Measurements from ENCODE around the gene CA7.
"Not testable (repeated sequence)": the region's sequence is repeated elsewhere in the genome, so short reads cannot be mapped to it uniquely, and the experiment has no call there.

CA7 gene

GRCh38 chr16:66895689-66895979 is 51.4 kb downstream of the CA7 start:
- DNase-seq = no peak
- no peaks in the 10 kb centered on the region for H3K9me3 ChIP-seq (replicated peaks; ENCODE audit: insufficient read depth, low read length)
- no peaks in the 10 kb centered on the region for H3K27me3 ChIP-seq (replicated peaks; ENCODE audit: insufficient read depth, low read length)
- no peaks in the 10 kb centered on the region for H3K79me2 ChIP-seq (ENCODE audit: low read length)
- TF ChIP-seq EZH2phosphoT487 (IDR thresholded peaks at IDR 0.05; ENCODE audit: low read length) (no peak), EZH2 (optimal IDR thresholded peaks at IDR 0.05; ENCODE audit: low read depth, low read length) (no peak), CTCF (IDR thresholded peaks at IDR 0.05; ENCODE audit: low read length) (no peak)
- no peaks in the 10 kb centered on the region for H3F3A ChIP-seq (ENCODE audit: insufficient read depth, low read length)
- H3K36me3 ChIP-seq (replicated peaks; ENCODE audit: insufficient read depth, low read length) = no peaks in the 10 kb centered on the region
- H4K20me1 ChIP-seq (ENCODE audit: insufficient read depth, low read length) = no peaks in the 10 kb centered on the region
- H3K9me2 ChIP-seq (replicated peaks; ENCODE audit: insufficient read depth, low read length) = no peaks in the 10 kb centered on the region
- H3K9ac ChIP-seq (ENCODE audit: low read length) = no peak overlapping the region
- H3K4me3 ChIP-seq (ENCODE audit: low read length) = no peak overlapping the region
- no peak overlapping the region for H2AFZ ChIP-seq (ENCODE audit: low read length)
- H3K27ac ChIP-seq (ENCODE audit: low read length) = no peak overlapping the region
- H3K4me1 ChIP-seq (ENCODE audit: low read length) = no peaks in the 10 kb centered on the region
- no peak overlapping the region for H3K4me2 ChIP-seq (ENCODE audit: low read depth, low read length)

GRCh38 chr16:66895999-66896398 is 51.8 kb downstream of the CA7 start:
- H3K4me1 ChIP-seq (ENCODE audit: low read length) = no peaks in the 10 kb centered on the region
- H3K36me3 ChIP-seq (replicated peaks; ENCODE audit: insufficient read depth, low read length) = no peaks in the 10 kb centered on the region
- no peaks in the 10 kb centered on the region for H3K9me2 ChIP-seq (replicated peaks; ENCODE audit: insufficient read depth, low read length)
- no peaks in the 10 kb centered on the region for H3K27me3 ChIP-seq (replicated peaks; ENCODE audit: insufficient read depth, low read length)
- no peak overlapping the region for H2AFZ ChIP-seq (ENCODE audit: low read length)
- no peak for TF ChIP-seq EZH2phosphoT487 (IDR thresholded peaks at IDR 0.05; ENCODE audit: low read length)
- TF ChIP-seq EZH2 (optimal IDR thresholded peaks at IDR 0.05; ENCODE audit: low read depth, low read length) = no peak
- no peak for TF ChIP-seq CTCF (IDR thresholded peaks at IDR 0.05; ENCODE audit: low read length)
- no peak overlapping the region for H3K9ac ChIP-seq (ENCODE audit: low read length)
- H3F3A ChIP-seq (ENCODE audit: insufficient read depth, low read length) = no peaks in the 10 kb centered on the region
- no peaks in the 10 kb centered on the region for H4K20me1 ChIP-seq (ENCODE audit: insufficient read depth, low read length)
- DNase-seq = no peak
- no peaks in the 10 kb centered on the region for H3K79me2 ChIP-seq (ENCODE audit: low read length)
- H3K4me3 ChIP-seq (ENCODE audit: low read length) = no peak overlapping the region
- no peak overlapping the region for H3K4me2 ChIP-seq (ENCODE audit: low read depth, low read length)
- no peaks in the 10 kb centered on the region for H3K9me3 ChIP-seq (replicated peaks; ENCODE audit: insufficient read depth, low read length)
- no peak overlapping the region for H3K27ac ChIP-seq (ENCODE audit: low read length)

- H3K9me2 ChIP-seq (replicated peaks; ENCODE audit: insufficient read depth, low read length); H3K4me1 ChIP-seq (ENCODE audit: low read length); H3F3A ChIP-seq (ENCODE audit: insufficient read depth, low read length); H4K20me1 ChIP-seq (ENCODE audit: insufficient read depth, low read length); H3K4me2 ChIP-seq (ENCODE audit: low read depth, low read length); H3K4me3 ChIP-seq (ENCODE audit: low read length); H3K79me2 ChIP-seq (ENCODE audit: low read length); H3K36me3 ChIP-seq (replicated peaks; ENCODE audit: insufficient read depth, low read length); H3K9ac ChIP-seq (ENCODE audit: low read length); H3K27me3 ChIP-seq (replicated peaks; ENCODE audit: insufficient read depth, low read length); H2AFZ ChIP-seq (ENCODE audit: low read length); H3K27ac ChIP-seq (ENCODE audit: low read length); H3K9me3 ChIP-seq (replicated peaks; ENCODE audit: insufficient read depth, low read length); DNase-seq: not testable (repeated sequence)
Measured at GRCh38 chr16:66896682-66897081, 52.5 kb downstream of the CA7 start.

- Histone ChIP-seq H3K9ac (ENCODE audit: low read length) (no peak overlapping the region), H4K20me1 (ENCODE audit: insufficient read depth, low read length) (no peaks in the 10 kb centered on the region), H3K4me3 (ENCODE audit: low read length) (no peak overlapping the region), H2AFZ (ENCODE audit: low read length) (no peak overlapping the region), H3F3A (ENCODE audit: insufficient read depth, low read length) (no peaks in the 10 kb centered on the region), H3K9me2 (replicated peaks; ENCODE audit: insufficient read depth, low read length) (no peaks in the 10 kb centered on the region), H3K36me3 (replicated peaks; ENCODE audit: insufficient read depth, low read length) (no peaks in the 10 kb centered on the region), H3K4me2 (ENCODE audit: low read depth, low read length) (no peak overlapping the region), H3K79me2 (ENCODE audit: low read length) (no peaks in the 10 kb centered on the region), H3K9me3 (replicated peaks; ENCODE audit: insufficient read depth, low read length) (no peaks in the 10 kb centered on the region), H3K27me3 (replicated peaks; ENCODE audit: insufficient read depth, low read length) (no peaks in the 10 kb centered on the region), H3K27ac (ENCODE audit: low read length) (no peak overlapping the region), H3K4me1 (ENCODE audit: low read length) (no peaks in the 10 kb centered on the region)
- no peak for DNase-seq
- TF ChIP-seq EZH2 (optimal IDR thresholded peaks at IDR 0.05; ENCODE audit: low read depth, low read length) = no peak
- TF ChIP-seq CTCF (IDR thresholded peaks at IDR 0.05; ENCODE audit: low read length) = no peak
- no peak for TF ChIP-seq EZH2phosphoT487 (IDR thresholded peaks at IDR 0.05; ENCODE audit: low read length)
Measured at GRCh38 chr16:66898207-66898606, 54.0 kb downstream of the CA7 start.
